ENCODE measurements around the gene CHPF2.
A peak's percentile ranks its signal among the peaks of the same experiment; 100 is the strongest.

The CHPF2 gene, protein sequence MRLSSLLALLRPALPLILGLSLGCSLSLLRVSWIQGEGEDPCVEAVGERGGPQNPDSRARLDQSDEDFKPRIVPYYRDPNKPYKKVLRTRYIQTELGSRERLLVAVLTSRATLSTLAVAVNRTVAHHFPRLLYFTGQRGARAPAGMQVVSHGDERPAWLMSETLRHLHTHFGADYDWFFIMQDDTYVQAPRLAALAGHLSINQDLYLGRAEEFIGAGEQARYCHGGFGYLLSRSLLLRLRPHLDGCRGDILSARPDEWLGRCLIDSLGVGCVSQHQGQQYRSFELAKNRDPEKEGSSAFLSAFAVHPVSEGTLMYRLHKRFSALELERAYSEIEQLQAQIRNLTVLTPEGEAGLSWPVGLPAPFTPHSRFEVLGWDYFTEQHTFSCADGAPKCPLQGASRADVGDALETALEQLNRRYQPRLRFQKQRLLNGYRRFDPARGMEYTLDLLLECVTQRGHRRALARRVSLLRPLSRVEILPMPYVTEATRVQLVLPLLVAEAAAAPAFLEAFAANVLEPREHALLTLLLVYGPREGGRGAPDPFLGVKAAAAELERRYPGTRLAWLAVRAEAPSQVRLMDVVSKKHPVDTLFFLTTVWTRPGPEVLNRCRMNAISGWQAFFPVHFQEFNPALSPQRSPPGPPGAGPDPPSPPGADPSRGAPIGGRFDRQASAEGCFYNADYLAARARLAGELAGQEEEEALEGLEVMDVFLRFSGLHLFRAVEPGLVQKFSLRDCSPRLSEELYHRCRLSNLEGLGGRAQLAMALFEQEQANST

DNA sequence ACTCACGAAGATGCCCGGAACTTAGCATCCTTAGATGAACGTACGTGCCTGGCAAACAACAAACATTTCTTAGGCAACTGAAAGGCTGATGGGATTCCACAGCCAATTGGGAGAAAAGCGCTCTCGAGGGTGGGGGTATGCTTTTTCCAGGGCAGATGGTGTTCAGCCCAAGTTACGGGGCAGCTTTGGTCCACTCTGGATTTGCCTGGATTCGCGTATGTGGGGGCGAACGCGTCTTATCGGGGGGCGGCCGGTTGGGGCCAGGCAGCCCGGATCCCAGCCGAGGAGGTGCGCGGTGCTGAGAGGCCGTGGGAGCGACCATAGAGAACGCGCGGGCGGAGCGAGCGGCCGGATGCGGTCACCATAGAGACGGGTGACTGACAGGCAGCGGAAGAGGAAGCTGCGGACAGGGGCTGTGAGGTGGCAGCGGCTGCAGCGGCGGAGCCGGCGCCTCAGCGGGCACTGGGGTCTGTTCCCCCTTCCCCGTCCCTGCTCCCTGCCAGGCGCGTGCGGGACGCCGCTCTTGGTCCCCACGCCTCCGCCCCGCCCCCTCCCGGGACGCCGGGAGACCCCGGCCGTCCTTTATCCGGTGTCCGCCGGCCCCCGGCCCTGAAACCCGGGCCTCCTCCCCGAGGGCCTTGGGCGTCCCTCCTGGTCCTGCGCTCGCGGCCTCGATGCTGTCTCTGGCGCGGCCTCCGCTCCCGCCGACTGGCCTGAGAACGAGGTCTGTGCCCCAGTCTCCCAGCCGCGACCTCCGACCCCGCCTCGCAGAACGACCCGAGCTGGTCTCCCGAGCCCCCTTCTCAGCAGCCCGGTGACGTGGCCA lies at the start of gene CHPF2:
Gene CHPF2 (plus strand): TSS at position 393 of the 826 bp plus-strand sequence. CDS start 1,529 bp downstream, outside the sequence.
- peak; percentile 88 for DNase-seq (ENCODE audit: low read depth)

DNA sequence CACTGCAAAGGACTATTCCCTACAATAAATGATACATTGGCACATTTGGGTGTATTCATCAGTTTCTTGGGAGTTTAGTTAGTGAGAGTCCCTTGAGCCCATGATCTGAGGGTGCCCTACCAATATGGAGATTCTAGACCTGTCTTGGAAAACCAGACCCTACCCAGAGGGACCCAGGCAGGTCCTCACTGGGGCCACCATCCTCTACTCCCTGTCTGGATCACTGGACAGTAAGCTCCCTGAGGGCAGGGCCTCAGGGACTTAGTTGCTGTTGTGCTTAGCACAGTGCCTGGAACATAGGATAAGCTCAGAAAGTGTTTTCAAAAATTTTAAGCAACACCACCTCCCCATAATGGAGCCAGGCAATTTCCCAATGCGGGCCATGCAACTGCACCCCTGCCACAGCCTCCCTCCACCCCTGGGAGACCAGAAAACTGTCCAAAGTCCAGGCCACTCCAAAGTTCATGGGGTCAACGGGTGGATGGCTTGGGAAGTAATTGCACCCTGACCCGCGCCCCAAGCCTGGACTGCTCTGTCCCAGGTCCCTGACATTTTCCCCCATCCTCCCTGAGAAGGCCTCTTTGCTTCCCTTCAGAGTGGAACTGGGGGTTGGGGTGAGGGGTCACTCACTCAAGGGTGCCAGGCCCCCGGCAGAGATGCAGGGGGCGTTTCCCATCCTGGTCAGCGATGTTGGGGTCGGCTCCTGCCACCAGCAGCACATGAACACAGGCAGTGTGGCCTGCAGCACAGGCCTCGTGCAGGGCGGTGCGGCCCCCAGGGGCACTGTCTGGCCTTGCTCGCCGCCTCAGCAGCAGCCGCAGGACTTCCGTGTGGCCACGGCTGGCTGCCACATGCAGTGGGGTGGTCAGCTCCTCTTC lies 46.3 kb upstream of the CHPF2 start:
- TF ChIP-seq, protein P1, sequence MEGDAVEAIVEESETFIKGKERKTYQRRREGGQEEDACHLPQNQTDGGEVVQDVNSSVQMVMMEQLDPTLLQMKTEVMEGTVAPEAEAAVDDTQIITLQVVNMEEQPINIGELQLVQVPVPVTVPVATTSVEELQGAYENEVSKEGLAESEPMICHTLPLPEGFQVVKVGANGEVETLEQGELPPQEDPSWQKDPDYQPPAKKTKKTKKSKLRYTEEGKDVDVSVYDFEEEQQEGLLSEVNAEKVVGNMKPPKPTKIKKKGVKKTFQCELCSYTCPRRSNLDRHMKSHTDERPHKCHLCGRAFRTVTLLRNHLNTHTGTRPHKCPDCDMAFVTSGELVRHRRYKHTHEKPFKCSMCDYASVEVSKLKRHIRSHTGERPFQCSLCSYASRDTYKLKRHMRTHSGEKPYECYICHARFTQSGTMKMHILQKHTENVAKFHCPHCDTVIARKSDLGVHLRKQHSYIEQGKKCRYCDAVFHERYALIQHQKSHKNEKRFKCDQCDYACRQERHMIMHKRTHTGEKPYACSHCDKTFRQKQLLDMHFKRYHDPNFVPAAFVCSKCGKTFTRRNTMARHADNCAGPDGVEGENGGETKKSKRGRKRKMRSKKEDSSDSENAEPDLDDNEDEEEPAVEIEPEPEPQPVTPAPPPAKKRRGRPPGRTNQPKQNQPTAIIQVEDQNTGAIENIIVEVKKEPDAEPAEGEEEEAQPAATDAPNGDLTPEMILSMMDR (conservative IDR thresholded peaks at IDR 0.05; ENCODE audit: low read depth, low read length) = no peak
- DNase-seq (ENCODE audit: low read depth) = no peak
- no peak overlapping the region for H3K4me3 ChIP-seq (ENCODE audit: low read depth, low read length)

More for the DNA sequence above, at the start of gene CHPF2:
- TF ChIP-seq, protein P1 (conservative IDR thresholded peaks at IDR 0.05; ENCODE audit: low read depth, low read length) = no peak
- H3K4me3 ChIP-seq (ENCODE audit: low read depth, low read length) = peak within 1 kb of the TSS; percentile 96

DNA sequence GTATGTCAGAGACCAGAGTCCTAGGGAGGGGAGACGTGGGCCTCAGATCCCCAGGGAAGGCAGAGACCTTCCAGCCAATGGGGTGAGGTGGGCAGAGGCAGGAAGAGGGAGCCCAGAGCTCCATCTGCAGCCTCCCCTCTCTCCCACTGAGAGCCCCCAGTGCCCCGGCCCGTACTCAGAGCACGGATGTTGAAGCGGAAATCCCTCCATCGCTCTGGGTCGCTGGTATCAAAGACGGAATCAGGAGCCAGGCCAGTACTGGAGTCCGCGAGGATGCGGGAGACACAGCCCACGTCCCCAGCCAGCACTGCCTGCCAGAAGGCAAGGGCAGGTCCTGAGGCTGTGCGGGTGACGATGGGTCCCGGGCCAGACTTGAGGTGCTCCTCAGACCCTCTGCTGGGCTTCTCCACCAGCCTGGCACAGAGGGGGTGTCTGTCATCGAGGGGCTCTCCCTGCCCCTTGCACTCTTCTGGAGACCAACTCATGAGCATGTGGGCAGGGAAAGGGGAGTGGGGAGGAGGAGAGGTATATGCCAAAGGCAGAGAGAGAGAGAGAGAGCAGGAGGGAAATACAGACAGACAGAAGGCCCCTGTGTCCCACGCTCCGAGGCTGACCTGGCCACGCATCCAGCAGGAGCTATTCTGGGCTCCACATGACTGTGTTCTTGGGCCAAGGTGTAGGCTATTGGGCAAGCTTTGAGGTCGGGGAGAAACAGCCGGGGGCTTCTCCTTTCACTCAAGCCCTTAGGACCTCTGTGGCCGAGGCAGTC lies 45.5 kb upstream of the CHPF2 start, which contains the start of gene ASB10:
Gene ASB10 (minus strand): TSS at position 611 of the 769 bp plus-strand sequence. CDS start 120 bp downstream, at position 491.
- TF ChIP-seq, protein P1 (conservative IDR thresholded peaks at IDR 0.05; ENCODE audit: low read depth, low read length) = no peak
- DNase-seq (ENCODE audit: low read depth) = no peak
- H3K4me3 ChIP-seq (ENCODE audit: low read depth, low read length) = no peak within 1 kb of the TSS

DNA sequence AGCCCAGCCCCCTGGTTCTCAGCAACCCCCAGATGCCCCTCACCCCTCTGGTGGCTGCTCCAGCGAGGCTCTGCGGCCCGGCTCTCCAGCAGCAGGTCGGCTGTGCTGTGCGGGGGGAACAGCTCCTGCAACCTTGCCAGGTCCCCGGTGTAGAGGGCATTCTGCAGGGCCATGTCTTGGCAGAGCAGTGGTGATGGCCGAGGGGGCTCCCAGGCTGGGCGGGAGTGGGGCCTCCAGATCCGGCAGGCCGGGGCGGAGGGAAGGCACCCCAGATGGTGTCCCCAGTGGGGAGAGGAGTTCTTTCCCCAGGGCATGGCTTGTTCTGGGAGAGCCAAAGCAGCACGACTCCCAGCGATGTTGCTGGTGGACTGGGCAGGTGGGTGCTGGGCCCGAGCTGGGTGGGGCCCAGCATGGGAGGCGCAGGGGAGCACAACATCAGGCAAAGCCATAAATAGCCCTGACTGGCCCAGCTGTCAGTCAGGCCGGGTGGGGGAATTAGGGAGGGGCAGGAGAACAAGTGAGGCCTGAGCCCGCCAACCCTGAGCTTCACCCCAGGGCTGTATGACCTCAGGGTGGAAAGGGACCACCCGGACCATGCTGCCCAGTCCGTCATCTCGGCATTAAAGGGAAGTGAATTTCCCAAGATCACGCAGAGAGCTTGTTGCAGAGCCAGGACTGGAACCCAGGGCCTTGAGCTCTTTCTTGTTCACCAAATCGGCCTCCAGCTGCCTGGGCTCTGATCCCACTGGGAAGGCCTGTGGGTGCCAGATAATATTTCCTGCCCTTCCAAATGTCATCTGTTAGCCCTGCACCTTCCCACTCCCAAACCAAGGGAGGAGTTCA lies 44.7 kb upstream of the CHPF2 start:
- DNase-seq (ENCODE audit: low read depth) = no peak
- no peak overlapping the region for H3K4me3 ChIP-seq (ENCODE audit: low read depth, low read length)
- TF ChIP-seq, protein P1 (conservative IDR thresholded peaks at IDR 0.05; ENCODE audit: low read depth, low read length) = no peak

DNA sequence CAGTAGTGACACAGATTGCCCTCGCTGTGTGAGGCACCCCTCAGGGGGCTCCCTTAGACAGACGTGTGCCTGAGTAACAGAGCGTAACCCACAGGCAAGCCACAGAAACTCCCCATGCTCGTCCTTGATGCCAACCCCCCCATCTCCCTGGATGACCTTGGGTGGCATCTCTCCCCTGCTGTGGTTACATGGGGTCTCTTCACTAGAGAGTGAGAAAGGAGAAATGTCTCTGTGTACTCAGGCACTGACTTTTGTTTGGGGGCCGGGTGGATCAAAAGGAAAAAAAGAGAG lies 44.1 kb upstream of the CHPF2 start:
- no peak for DNase-seq (ENCODE audit: low read depth)
- no peak overlapping the region for H3K4me3 ChIP-seq (ENCODE audit: low read depth, low read length)
- TF ChIP-seq, protein P1 (conservative IDR thresholded peaks at IDR 0.05; ENCODE audit: low read depth, low read length) = no peak
